Astrocyte of the cerebellum (primary cell): ENCODE measurements around the gene PBX2.
"Not testable (repeated sequence)": the region's sequence is repeated elsewhere in the genome, so short reads cannot be mapped to it uniquely, and the experiment has no call there.

Experiments
- DNase-seq: peaks from one replicate; pipeline ENCODE4 v3.0.0-alpha.2; 2011; ENCODE audit warnings: low read depth
- H3K4me3 ChIP-seq: 2 replicates; pipeline ENCODE4 v1.5.1; 2011; ENCODE audit warnings: mild to moderate bottlenecking, low read depth, low read length, moderate library complexity
- in situ Hi-C: cut with HindIII; loops from 2 replicates; pipeline ENCODE4 v1.10.0; 2017; ENCODE audit warnings: low sequenced_read_pairs
- TF ChIP-seq, protein P1 (sequence below): IDR thresholded peaks from 2 replicates; pipeline ENCODE4 v1.5.1; 2012; ENCODE audit warnings: low read length, low read depth, moderate library complexity, mild to moderate bottlenecking; ENCODE audit errors: missing control alignments

Gene PBX2

DNA sequence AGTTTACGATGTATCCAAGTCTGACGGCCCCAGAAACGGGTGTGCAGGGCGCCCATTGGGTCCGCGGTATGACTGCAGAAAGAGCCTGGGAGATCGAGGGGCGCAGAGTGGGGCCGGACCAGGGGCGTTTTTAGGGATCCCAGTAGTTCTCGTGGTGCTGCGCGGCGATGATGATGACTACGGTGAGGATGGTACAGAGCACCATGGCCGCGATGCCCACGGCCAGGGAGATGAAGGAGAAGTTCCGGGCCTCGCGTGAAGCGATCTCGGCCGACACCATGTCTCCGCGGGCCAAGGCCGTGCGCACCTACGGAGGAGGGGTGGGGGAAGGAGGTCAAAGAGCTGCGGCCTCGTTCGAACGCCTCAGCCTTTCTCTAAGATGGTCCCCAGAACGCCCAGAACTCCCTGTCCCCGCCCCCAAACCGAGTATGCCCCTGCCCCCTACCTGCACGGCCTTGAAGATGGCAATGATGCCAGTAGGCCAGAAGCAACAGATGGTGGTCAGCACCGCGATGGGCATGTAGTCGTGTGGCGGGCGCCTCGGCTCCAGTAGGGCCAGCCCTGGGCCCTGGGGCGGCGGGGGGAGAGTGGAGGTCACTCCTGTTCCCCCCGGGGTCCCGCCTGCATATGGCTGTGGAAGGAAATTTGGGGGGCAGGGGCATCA lies 40.8 kb downstream of the PBX2 start:
- peak overlapping the region; percentile 14 for H3K4me3 ChIP-seq
- in situ Hi-C loops = no loop called here

GRCh38 chr6:32148289-32149091 lies 41.5 kb downstream of the PBX2 start:
- in situ Hi-C loops = no loop called here
- H3K4me3 ChIP-seq = peak overlapping the region; percentile 14
- no peak for DNase-seq
- TF ChIP-seq, protein P1, sequence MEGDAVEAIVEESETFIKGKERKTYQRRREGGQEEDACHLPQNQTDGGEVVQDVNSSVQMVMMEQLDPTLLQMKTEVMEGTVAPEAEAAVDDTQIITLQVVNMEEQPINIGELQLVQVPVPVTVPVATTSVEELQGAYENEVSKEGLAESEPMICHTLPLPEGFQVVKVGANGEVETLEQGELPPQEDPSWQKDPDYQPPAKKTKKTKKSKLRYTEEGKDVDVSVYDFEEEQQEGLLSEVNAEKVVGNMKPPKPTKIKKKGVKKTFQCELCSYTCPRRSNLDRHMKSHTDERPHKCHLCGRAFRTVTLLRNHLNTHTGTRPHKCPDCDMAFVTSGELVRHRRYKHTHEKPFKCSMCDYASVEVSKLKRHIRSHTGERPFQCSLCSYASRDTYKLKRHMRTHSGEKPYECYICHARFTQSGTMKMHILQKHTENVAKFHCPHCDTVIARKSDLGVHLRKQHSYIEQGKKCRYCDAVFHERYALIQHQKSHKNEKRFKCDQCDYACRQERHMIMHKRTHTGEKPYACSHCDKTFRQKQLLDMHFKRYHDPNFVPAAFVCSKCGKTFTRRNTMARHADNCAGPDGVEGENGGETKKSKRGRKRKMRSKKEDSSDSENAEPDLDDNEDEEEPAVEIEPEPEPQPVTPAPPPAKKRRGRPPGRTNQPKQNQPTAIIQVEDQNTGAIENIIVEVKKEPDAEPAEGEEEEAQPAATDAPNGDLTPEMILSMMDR = no peak

More for the DNA sequence above, 40.8 kb downstream of the PBX2 start:
- TF ChIP-seq, protein P1 = no peak
- no peak for DNase-seq

DNA sequence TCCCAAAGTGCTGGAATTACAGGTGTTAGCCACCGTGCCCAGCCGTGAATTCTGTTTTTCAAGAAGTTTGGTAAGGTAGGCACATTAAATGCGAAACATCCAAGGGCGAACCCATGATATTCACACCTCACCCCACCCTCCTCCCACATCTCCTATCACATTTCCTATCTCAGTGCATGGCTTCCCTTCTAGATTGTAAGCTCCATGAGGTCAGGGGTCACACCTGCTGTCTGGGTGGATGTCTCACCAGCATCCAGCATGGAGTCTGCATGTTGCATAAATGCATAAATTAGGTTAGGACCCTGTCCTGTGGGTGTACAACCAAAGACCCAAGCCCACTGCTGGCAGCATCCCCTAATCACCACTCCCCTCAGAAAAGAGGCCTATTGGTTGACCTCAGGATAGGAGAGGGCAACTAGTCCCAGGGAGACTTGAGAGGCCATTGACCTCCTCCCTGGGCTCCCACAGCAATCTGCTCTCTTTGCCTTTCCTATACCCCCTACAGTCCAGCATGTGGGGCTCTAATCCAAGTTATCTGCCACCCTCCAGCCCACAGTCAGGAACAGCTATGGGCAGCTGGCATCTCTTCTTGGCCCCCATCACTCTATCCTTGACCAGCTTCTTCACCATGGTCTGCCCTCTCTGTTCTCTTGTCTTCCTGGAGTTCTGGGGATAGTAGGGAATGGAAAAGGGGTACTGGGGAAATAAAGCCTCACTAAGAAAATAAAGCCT lies 42.4 kb downstream of the PBX2 start:
- in situ Hi-C loops = no loop called here
- DNase-seq = no peak
- TF ChIP-seq, protein P1 = no peak
- no peak overlapping the region for H3K4me3 ChIP-seq

GRCh38 chr6:32146687-32147086 lies 43.3 kb downstream of the PBX2 start:
- in situ Hi-C loops = no loop called here
- no peak overlapping the region for H3K4me3 ChIP-seq
- DNase-seq = no peak
- TF ChIP-seq, protein P1 = no peak

DNA sequence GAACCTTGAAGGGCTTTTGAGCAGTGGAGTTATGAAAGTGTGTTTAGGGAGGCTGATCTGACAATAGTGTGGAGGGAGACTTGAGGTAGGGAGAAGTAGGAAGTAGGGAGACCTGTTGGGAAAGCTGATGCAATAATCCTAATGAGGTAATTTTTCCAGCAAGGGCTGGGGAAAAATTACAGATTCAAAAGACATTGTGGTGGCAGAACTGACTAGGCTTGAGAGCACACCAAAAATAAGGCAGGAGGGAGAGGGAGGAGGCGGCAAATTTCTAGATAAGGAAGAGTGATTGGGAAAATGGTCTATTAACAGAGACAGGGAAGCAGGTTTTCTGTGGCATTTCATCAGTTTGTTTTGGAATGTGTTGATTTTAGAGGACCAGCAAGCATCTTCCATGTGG lies 43.7 kb downstream of the PBX2 start:
- H3K4me3 ChIP-seq = no peak overlapping the region
- TF ChIP-seq, protein P1 = no peak
- in situ Hi-C loops = no loop called here
- DNase-seq = no peak

- H3K4me3 ChIP-seq, DNase-seq, in situ Hi-C loops: not testable (repeated sequence)
Observed at GRCh38 chr6:32144238-32144637, 45.8 kb downstream of the PBX2 start.
